ENCODE data around the gene CMC2. TPM values are rescaled to one million over a fixed set of nuclear protein-coding genes. Genes with fewer than 3 reads are reported as not detected.

Gene CMC2
- total and polyA plus RNA-seq, 2 of the 8 experiments (the other 6 are each of a cell fraction or from before 2014, with no cell fraction given), result 66.6 to 116 TPM

- Histone ChIP-seq H4K5ac (ENCODE audit: insufficient read length, low read depth, low read length) (no peak overlapping the region), H2BK15ac (ENCODE audit: low read length) (no peak overlapping the region), H3K36me3 (ENCODE audit: control insufficient read depth in 2 of 4, insufficient read depth in 4 of 4, low read length in 3 of 4) (no peaks in the 10 kb centered on the region), H2BK5ac (ENCODE audit: low read depth, low read length) (no peak overlapping the region), H3K4me1 (replicated peaks in 1 of 4; ENCODE audit: control insufficient read depth in 3 of 4, insufficient read depth in 4 of 4, low read length in 3 of 4) (no peaks in the 10 kb centered on the region), H3K9ac (replicated peaks in 1 of 4; ENCODE audit: extremely low read depth in 1 of 4, low read depth in 3 of 4, low read length in 3 of 4) (no peak overlapping the region), H3K27ac (ENCODE audit: low read depth, low read length) (no peak overlapping the region), H3K4ac (replicated peaks; ENCODE audit: insufficient read length, low read depth, low read length) (no peak overlapping the region), H3K18ac (ENCODE audit: extremely low read depth, low read length) (no peak overlapping the region), H3K56ac (replicated peaks; ENCODE audit: insufficient read length, low read depth, low read length) (no peak overlapping the region), H2AFZ (ENCODE audit: low read length) (no peak overlapping the region), H3K4me3 (ENCODE audit: extremely low read depth in 1 of 4, insufficient read depth in 2 of 4, low read depth in 3 of 4, low read length in 4 of 4) (no peak overlapping the region), H3K79me2 (ENCODE audit: control insufficient read depth in 1 of 2, insufficient read depth in 2 of 2, low read length in 2 of 2) (peaks cover 0 to 42% of the 10 kb centered on the region in 2 experiments; a peak in 2 of 4 replicates), H4K91ac (replicated peaks; ENCODE audit: insufficient read length, low read length) (no peak overlapping the region), H4K20me1 (replicated peaks in 1 of 2; ENCODE audit: control insufficient read depth in 1 of 2, insufficient read depth in 2 of 2, low read length in 2 of 2) (peaks cover 6 to 7% of the 10 kb centered on the region in 2 experiments), H2BK12ac (ENCODE audit: low read depth, low read length) (no peak overlapping the region), H3K27me3 (replicated peaks in 1 of 4; ENCODE audit: control insufficient read depth in 3 of 4, extremely low read depth in 1 of 4, insufficient read depth in 3 of 4, low read length in 3 of 4) (no peaks in the 10 kb centered on the region; a peak in 2 of 7 replicates), H3K9me3 (ENCODE audit: insufficient read depth in 2 of 2, low read depth in 1 of 2, low read length in 1 of 2) (no peaks in the 10 kb centered on the region), H3K79me1 (ENCODE audit: low read depth, low read length) (peaks cover 2% of the 10 kb centered on the region; the same call in 1 of the 2 replicates), H3K14ac (ENCODE audit: insufficient read length) (no peak overlapping the region), H2BK120ac (replicated peaks; ENCODE audit: low read depth, low read length) (no peak overlapping the region), H3K4me2 (ENCODE audit: insufficient read depth in 1 of 2, low read depth in 2 of 2, low read length in 2 of 2) (no peak overlapping the region), H2AK5ac (ENCODE audit: low read depth, low read length) (no peak overlapping the region), H2BK20ac (ENCODE audit: low read length) (no peak overlapping the region), H3K23ac (ENCODE audit: insufficient read length) (no peak overlapping the region), H3K23me2 (ENCODE audit: low read depth, low read length) (no peaks in the 10 kb centered on the region), H4K8ac (ENCODE audit: extremely low read depth, insufficient read depth, low read length) (no peak overlapping the region)
- ChIA-PET POLR2A (ENCODE audit: partially characterized antibody) (interaction anchor here (1.5 kb wide), 1 partner anchor 42 kb away, joined by 3 read pairs; the partner anchor contains the start of gene ATMIN), CTCF (ENCODE audit: partially characterized antibody) (interaction anchor here (1.1 to 10.6 kb wide), 4 partner anchors 9 to 69 kb away, joined by 3 to 83 read pairs (median 4); no protein-coding TSS in a partner anchor)
- no peak for FAIRE-seq
- no peak for DNase-seq (ENCODE audit: low read depth in 1 of 2, low spot score in 2 of 2)
- no peak for TF ChIP-seq NRF1 (IDR thresholded peaks at IDR 0.05; ENCODE audit: low read depth, low read length)
- TF ChIP-seq RAD21 (IDR thresholded peaks at IDR 0.05 in 1 of 2, conservative IDR thresholded peaks at IDR 0.05 in 1 of 2; ENCODE audit: low read depth in 2 of 2, low read length in 2 of 2), result no peak
Observed at GRCh38 chr16:80993834-80994233, 12.9 kb downstream of the CMC2 start.
